Memory B cell (primary cell): ENCODE results near the gene GRAP2.
"Not testable (repeated sequence)": the region's sequence is repeated elsewhere in the genome, so short reads cannot be mapped to it uniquely, and the experiment has no call there.

Experiments used
- ATAC-seq: fragments of 150-1000 bp; cut with Tn5 transposase; 2 replicates; pipeline ENCODE4 v1.10.0; 2021; ENCODE audit warnings: low read depth, mild to moderate bottlenecking, moderate library complexity
- DNase-seq, 2 donors: peaks; one replicate each; pipeline ENCODE4 v3.0.0; 2022; ENCODE audit warnings: low spot score in 2 of 2
- H3K27ac Mint-ChIP-seq: one replicate; pipeline ENCODE4 v1.8.0; 2022; ENCODE audit warnings: mild to moderate bottlenecking, moderate library complexity, mixed read lengths
- H3K27me3 Mint-ChIP-seq: one replicate; pipeline ENCODE4 v1.8.0; 2022; ENCODE audit warnings: mixed read lengths
- H3K36me3 Mint-ChIP-seq: one replicate; pipeline ENCODE4 v1.8.0; 2022; ENCODE audit warnings: mild to moderate bottlenecking, mixed read lengths
- H3K4me1 Mint-ChIP-seq: one replicate; pipeline ENCODE4 v1.8.0; 2022; ENCODE audit warnings: mixed read lengths
- H3K4me3 Mint-ChIP-seq: one replicate; pipeline ENCODE4 v1.8.0; 2022; ENCODE audit warnings: mild to moderate bottlenecking, moderate library complexity, mixed read lengths
- H3K9me3 Mint-ChIP-seq: one replicate; pipeline ENCODE4 v1.8.0; 2022; ENCODE audit warnings: mixed read lengths

GRAP2 gene

GRCh38 chr22:39900306-39901227 is at the start of gene GRAP2:
Gene GRAP2 (plus strand): TSS chr22:39901084. CDS start chr22:39947107, 46,023 bp downstream.
- Mint-ChIP-seq H3K36me3 (peaks cover 5% of the 10 kb centered on the region), H3K27me3 (no peaks in the 10 kb centered on the region), H3K4me1 (peaks cover 33% of the 10 kb centered on the region), H3K27ac (peak within 1 kb of the TSS; percentile 85), H3K4me3 (peak within 1 kb of the TSS; percentile 92), H3K9me3 (no peaks in the 10 kb centered on the region)
- peak in 1 of 2 donors; percentile 23 for DNase-seq
- peak; percentile 64 for ATAC-seq

DNA sequence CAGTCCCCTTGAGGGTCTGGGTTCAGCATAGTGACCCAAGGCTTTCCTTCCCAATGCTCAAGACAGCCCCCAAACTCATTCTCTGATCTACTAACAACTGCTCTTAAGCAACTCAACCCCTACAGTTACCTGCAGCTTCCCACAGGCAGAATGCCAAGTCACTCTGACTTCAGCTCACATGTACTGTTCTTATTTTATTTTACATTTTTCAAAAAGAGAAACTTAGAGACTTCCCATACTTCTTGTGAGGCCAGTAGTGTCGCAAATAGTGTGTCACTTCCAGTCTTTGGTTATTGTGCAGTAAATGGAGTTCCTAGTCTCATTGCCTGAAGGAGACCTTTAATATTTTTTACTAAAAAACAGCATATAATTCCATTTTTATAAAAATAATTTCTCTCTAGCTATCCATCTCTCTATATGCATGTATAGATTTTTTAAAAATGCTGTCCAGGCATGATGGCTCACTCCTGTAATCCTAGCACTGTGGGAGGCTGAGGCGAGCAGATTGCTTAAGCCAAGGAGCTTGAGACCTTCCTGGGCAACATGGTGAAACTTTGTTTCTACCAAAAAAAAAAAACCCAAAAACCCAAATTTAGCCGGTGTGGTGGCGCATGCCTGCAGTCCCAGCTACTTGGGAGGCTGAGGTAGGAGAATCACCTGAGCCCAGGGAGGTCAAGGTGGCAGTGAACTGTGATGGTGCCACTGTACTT is 49.1 kb upstream of the GRAP2 start:
- DNase-seq, result no peak
- H3K27me3 Mint-ChIP-seq, result no peaks in the 10 kb centered on the region
- H3K9me3 Mint-ChIP-seq, result no peaks in the 10 kb centered on the region
- no peak overlapping the region for H3K4me3 Mint-ChIP-seq
- no peak for ATAC-seq
- H3K36me3 Mint-ChIP-seq, result peaks cover 2% of the 10 kb centered on the region
- no peak overlapping the region for H3K27ac Mint-ChIP-seq
- H3K4me1 Mint-ChIP-seq, result peaks cover 32% of the 10 kb centered on the region

GRCh38 chr22:39852799-39853198 is 48.1 kb upstream of the GRAP2 start:
- peaks cover 32% of the 10 kb centered on the region for H3K4me1 Mint-ChIP-seq
- no peaks in the 10 kb centered on the region for H3K9me3 Mint-ChIP-seq
- ATAC-seq (peak; percentile 80), DNase-seq (no peak)
- no peaks in the 10 kb centered on the region for H3K27me3 Mint-ChIP-seq
- H3K27ac Mint-ChIP-seq, result peak overlapping the region; percentile 38
- peaks cover 2% of the 10 kb centered on the region for H3K36me3 Mint-ChIP-seq
- peak overlapping the region; percentile 5 for H3K4me3 Mint-ChIP-seq

DNA sequence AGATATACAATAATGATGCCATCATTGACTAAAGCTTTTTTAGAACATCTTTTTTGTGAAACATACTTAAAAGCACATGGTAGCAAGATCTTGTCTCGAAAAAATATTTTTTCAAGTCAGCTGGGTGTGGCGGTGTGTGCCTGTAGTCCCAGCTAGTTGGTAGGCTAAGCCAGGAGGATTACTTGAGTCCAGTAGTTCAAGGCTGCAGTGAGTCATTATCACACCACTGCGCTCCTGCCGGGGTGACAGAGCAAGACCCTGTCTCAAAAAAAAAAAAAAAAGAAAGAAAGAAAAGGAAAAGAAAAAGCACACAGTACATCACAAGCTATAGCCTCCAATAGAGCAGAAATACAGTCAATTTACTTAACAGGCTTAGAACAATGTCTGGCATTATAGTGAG is 44.3 kb upstream of the GRAP2 start:
- no peaks in the 10 kb centered on the region for H3K36me3 Mint-ChIP-seq
- no peaks in the 10 kb centered on the region for H3K9me3 Mint-ChIP-seq
- no peaks in the 10 kb centered on the region for H3K27me3 Mint-ChIP-seq

DNA sequence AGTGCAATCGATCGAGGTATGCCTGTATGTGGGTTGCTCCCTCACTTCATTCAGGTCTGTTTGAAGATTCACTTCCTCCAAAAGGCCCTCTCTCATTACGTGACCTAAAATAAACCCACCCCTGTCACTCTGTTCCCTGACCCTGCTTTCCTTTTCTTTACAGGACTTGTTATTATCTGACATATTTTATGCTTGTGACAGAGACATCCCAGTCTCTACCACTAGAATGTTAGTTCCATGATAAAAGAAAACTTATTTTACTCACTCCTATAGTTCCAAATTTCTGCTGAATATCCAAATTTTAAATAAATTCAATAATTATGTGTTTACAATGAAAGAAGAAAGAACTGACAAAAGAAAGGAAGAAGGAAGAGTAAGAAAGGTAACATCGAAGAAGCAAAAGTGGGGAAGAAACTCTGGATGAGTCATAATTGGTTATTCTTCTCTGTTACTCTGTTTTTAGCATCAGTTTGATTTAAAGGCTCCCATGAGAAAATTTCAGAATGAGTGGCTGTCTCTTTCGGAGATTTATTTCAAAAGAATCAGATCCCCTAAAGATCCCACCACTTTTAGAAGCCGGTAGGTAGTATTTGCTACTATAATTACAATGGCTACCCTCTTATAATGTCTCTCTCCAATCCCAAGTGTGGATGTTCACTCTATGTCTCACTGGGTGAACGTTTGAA is 40.8 kb upstream of the GRAP2 start:
- H3K27me3 Mint-ChIP-seq, result no peaks in the 10 kb centered on the region
- H3K27ac Mint-ChIP-seq, result no peak overlapping the region
- DNase-seq (no peak), ATAC-seq (peak; percentile 91)
- no peaks in the 10 kb centered on the region for H3K9me3 Mint-ChIP-seq
- peaks cover 27% of the 10 kb centered on the region for H3K4me1 Mint-ChIP-seq
- H3K4me3 Mint-ChIP-seq, result no peak overlapping the region
- H3K36me3 Mint-ChIP-seq, result no peaks in the 10 kb centered on the region

More for the DNA sequence above, 44.3 kb upstream of the GRAP2 start:
- Mint-ChIP-seq H3K4me1 (peaks cover 42% of the 10 kb centered on the region), H3K4me3 (no peak overlapping the region), H3K27ac (no peak overlapping the region)
- ATAC-seq (no peak), DNase-seq (no peak)

DNA sequence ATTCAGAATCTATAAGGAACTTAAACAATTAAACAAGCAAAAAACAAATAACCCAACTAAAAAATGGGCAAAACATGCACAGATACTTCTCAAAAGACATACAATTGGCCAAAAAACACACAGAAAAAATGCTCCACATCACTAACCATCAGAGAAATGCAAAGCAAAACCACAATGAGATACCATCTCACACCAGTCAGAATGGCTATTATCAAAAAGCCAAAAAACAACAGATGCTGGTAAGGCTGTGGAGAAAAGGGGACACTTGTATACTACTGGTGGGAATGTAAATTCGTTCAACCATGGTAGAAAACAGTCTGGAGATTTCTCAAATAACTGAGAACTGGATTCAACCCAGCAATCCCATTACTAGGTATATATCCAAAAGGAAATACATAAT is 32.1 kb upstream of the GRAP2 start:
- Mint-ChIP-seq H3K27me3 (no peaks in the 10 kb centered on the region), H3K36me3 (no peaks in the 10 kb centered on the region), H3K4me3 (no peak overlapping the region), H3K9me3 (peaks cover 1% of the 10 kb centered on the region), H3K27ac (no peak overlapping the region), H3K4me1 (peaks cover 28% of the 10 kb centered on the region)
- ATAC-seq, result no peak
- no peak for DNase-seq

DNA sequence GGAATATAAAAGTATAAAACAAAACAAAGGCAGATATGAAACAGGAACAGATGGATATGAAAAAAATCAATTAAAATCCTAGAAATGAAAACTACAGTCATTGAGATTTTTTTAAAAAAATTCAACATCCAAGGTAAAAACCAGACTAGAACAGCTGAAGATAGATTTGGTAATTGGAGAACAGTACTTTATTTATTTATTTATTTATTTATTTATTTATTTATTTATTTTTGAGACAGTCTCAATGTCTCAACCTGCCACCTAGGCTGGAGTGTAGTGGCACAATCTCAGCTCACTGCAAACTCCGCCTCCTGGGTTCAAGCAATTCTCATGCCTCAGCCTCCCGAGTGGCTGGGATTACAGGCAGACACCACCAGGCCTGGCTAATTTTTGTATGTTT is 31.1 kb upstream of the GRAP2 start:
- not testable (repeated sequence) for H3K27me3 Mint-ChIP-seq, H3K36me3 Mint-ChIP-seq, H3K9me3 Mint-ChIP-seq, ATAC-seq, H3K27ac Mint-ChIP-seq, DNase-seq, H3K4me3 Mint-ChIP-seq
- H3K4me1 Mint-ChIP-seq, result peaks cover 31% of the 10 kb centered on the region

GRCh38 chr22:39871008-39871798 is 29.7 kb upstream of the GRAP2 start:
- Mint-ChIP-seq H3K9me3 (peaks cover 1% of the 10 kb centered on the region), H3K4me1 (peaks cover 28% of the 10 kb centered on the region), H3K27ac (peak overlapping the region; percentile 75), H3K27me3 (no peaks in the 10 kb centered on the region), H3K4me3 (no peak overlapping the region), H3K36me3 (no peaks in the 10 kb centered on the region)
- no peak for ATAC-seq
- DNase-seq, result no peak

- Mint-ChIP-seq H3K27ac (no peak overlapping the region), H3K4me1 (peaks cover 21% of the 10 kb centered on the region), H3K36me3 (no peaks in the 10 kb centered on the region), H3K4me3 (no peak overlapping the region), H3K9me3 (peaks cover 1% of the 10 kb centered on the region), H3K27me3 (no peaks in the 10 kb centered on the region)
- DNase-seq, result no peak
- ATAC-seq, result no peak
Measured at GRCh38 chr22:39872548-39872947, 28.3 kb upstream of the GRAP2 start.

DNA sequence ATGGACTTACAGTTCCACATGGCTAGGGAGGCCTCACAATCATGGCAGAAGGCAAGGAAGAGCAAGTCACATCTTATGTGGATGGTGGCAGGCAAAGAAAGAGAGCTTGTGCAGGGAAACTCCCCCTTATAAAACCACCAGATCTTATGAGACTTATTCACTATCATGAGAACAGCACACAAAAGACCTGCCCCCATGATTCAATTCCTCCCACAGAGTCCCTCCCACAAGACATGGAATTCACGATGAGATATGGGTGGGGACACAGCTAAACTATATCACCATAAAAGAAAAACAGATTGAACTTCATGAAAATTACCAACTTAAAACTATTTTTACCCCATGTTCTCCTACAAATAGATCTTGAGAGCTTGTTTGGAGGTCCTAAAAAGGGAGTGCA is 26.9 kb upstream of the GRAP2 start:
- DNase-seq (no peak), ATAC-seq (no peak)
- H3K27ac Mint-ChIP-seq, result no peak overlapping the region
- peaks cover under 1% of the 10 kb centered on the region for H3K9me3 Mint-ChIP-seq
- no peaks in the 10 kb centered on the region for H3K36me3 Mint-ChIP-seq
- H3K4me3 Mint-ChIP-seq, result no peak overlapping the region
- H3K4me1 Mint-ChIP-seq, result peaks cover 10% of the 10 kb centered on the region
- no peaks in the 10 kb centered on the region for H3K27me3 Mint-ChIP-seq

- not testable (repeated sequence) for H3K9me3 Mint-ChIP-seq, H3K27ac Mint-ChIP-seq, H3K4me1 Mint-ChIP-seq, DNase-seq, H3K4me3 Mint-ChIP-seq, H3K36me3 Mint-ChIP-seq, H3K27me3 Mint-ChIP-seq
- peak; percentile 26 for ATAC-seq
Measured at GRCh38 chr22:39875176-39875885, 25.6 kb upstream of the GRAP2 start.

GRCh38 chr22:39877079-39877845 is 23.6 kb upstream of the GRAP2 start:
- Mint-ChIP-seq H3K27me3 (no peaks in the 10 kb centered on the region), H3K27ac (no peak overlapping the region), H3K4me3 (no peak overlapping the region), H3K36me3 (no peaks in the 10 kb centered on the region), H3K9me3 (no peaks in the 10 kb centered on the region), H3K4me1 (peaks cover 7% of the 10 kb centered on the region)
- ATAC-seq (no peak), DNase-seq (no peak)
